Suppressor macrophage treated with lipopolysaccharide for 4 hours (primary cell): Measurements from ENCODE around the gene SH3BP4.

Experiments
- DNase-seq: peaks from one replicate; pipeline ENCODE4 v3.0.0-alpha.2; 2020

The SH3BP4 gene, protein sequence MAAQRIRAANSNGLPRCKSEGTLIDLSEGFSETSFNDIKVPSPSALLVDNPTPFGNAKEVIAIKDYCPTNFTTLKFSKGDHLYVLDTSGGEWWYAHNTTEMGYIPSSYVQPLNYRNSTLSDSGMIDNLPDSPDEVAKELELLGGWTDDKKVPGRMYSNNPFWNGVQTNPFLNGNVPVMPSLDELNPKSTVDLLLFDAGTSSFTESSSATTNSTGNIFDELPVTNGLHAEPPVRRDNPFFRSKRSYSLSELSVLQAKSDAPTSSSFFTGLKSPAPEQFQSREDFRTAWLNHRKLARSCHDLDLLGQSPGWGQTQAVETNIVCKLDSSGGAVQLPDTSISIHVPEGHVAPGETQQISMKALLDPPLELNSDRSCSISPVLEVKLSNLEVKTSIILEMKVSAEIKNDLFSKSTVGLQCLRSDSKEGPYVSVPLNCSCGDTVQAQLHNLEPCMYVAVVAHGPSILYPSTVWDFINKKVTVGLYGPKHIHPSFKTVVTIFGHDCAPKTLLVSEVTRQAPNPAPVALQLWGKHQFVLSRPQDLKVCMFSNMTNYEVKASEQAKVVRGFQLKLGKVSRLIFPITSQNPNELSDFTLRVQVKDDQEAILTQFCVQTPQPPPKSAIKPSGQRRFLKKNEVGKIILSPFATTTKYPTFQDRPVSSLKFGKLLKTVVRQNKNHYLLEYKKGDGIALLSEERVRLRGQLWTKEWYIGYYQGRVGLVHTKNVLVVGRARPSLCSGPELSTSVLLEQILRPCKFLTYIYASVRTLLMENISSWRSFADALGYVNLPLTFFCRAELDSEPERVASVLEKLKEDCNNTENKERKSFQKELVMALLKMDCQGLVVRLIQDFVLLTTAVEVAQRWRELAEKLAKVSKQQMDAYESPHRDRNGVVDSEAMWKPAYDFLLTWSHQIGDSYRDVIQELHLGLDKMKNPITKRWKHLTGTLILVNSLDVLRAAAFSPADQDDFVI

DNA sequence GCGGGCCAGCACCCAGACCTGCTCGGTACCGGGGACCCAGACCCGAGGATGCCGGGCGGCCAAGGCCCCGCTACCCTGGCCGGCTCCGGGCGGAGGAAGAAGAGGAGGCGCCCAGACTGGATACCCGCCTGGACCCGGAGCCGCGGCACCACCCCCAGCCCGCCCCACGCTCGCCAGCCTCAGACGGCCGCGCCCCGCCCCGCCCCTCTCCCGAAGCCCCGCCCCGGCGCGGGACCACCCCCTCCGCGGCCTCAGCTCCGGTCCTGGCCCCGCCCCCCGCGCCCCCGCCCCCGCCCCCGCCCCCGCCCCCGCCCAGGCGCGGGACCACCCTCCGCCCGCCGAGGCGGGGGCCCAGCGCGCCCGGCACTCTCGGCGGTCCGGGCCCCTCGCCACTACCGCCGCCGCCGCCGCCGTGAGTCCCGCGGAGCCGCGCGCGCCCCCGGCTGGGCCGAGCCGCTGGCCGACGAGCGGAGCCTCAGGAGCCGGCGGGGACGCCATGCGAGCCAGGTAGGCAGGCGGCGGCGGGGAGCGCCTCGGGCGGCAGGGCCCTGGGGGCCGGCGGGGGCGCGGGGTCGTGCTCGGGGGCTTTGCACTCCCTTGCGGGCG is at the start of gene SH3BP4:
Gene SH3BP4 (plus strand): TSS at position 354 of the 606 bp plus-strand sequence. CDS start 82,986 bp downstream, outside the sequence.
- peak; percentile 57 for DNase-seq

DNA sequence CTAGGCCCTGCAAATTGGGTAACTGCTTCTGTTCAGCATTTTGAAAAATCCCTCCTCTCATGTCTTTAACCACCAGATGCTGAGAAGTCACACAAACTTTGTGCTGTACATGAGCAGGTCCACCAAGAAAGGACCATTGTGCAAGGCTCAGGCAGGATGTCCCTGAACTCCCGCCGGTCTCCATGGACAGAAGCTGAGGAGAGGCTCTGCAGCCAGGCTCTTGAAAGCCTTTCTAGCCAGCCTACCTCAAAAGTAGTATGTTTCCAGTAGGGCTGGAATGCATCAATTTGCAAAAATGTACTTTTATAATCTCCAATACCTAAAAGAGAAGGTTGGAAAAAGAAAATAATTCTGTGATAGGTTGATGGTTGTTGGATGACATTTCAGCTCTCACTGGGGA is 47.0 kb upstream of the SH3BP4 start:
- no peak for DNase-seq

DNA sequence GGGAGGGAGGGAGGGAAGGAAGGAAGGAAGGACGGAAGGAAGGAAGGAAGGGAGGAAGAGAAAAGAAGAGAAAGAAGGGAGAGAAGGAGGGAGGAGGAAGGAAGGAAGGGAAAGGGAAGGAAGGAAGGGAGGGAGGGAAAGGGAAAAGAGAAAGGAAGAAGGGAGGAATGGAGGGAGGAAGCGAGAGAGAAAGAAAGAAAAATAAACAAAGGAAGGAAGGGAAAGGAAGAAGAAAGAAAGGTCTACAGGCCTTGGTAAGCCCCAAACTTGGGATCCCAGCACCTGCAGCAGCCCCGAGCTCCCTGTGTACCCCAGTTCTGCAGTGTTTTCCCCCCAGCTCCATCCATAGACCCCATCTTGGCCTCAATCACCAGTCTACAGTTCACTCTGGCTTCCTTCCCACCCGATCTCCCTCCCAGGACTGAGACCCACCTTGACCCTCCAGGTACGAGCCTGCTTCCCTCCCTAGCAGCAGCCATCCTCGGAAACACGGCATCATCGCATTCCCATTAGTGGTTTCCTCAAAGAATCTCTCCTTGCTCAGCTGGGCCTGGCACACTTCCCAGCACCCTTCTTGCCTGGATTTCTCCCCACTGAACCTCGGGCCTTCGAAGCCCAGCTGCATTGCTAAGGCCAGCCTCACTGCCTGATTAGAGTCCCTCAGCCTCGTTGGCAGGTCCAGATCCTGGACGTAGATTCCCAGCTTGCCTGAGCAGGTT is 46.1 kb upstream of the SH3BP4 start:
- no peak for DNase-seq

DNA sequence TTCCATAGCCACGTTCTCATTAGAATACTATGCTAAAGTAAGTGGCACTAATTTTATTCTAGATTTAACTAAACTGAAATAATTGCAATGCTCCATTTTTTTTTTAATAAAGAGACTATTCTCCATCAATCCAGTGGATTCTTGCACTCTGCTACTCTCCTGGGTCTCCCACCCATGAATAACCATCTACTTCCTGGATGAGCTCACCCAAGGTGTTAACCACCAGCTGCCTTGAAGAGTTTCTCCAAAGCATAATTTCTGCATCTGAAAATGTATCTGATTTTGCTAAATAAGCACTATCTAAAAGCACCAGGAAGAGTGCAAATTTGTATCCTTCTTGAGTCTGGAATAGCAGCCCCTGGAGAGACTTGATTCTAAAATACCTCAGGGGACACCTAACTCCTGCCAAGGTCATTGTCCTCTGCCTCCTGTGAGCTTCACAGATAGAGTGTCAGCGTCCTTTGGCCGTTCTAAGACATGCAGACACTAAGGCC is 41.6 kb upstream of the SH3BP4 start:
- DNase-seq, result no peak

DNA sequence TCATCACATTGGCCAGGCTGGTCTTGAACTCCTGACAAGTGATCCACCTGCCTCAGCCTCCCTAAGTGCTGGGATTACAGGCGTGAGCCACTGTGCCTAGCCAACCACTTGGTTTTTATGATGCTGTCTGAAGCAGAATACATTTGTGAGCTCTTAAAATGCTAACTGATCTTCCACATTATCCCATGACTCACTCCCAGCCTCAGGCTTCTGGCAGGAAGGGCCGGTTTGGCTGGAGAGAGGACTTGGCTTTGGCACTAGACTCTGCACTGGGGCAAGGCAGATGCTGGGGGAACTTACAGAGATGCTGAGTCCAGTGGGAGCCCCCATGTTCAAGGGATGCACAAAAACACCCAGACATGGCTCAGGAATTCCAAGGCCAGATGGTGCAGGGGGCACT is 40.5 kb upstream of the SH3BP4 start:
- DNase-seq, result no peak

DNA sequence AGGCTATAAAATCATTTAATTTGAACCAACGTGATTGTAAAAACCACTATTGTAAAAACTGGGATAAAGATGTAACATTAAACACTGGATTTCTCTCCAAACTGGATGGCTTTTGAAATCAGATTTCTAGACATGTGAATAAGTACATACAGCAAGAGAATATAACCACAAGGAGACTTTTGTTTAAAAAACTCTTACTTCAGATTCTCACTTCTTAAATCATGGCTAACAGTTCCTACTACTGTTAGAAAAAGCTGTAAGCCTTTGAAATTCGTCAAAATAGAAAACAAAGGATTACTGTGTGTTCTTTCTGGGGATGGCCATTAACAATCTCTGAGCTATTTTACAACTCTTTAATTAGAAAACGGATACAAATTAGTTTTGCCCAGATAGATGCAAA is 39.4 kb upstream of the SH3BP4 start:
- DNase-seq, result no peak

DNA sequence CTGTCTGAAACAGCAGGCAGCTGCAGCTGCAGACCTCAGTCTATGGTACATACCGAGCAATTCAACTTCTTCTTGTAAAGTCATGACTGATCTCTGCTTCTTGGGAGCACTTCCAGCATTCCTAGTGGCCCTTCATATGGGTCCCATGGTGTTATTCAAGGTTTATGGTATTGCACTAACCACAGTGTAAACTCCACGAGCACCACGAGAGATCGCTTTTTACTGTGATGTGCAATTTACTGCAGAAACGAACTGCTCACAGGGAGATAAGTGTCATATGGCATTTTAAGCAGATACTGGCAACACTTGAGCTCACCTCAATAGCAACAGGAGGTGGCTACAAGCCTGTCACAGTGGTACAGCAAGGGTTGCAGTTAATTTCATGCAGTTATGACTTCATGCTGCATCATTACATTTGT is 38.6 kb upstream of the SH3BP4 start:
- DNase-seq, result no peak

DNA sequence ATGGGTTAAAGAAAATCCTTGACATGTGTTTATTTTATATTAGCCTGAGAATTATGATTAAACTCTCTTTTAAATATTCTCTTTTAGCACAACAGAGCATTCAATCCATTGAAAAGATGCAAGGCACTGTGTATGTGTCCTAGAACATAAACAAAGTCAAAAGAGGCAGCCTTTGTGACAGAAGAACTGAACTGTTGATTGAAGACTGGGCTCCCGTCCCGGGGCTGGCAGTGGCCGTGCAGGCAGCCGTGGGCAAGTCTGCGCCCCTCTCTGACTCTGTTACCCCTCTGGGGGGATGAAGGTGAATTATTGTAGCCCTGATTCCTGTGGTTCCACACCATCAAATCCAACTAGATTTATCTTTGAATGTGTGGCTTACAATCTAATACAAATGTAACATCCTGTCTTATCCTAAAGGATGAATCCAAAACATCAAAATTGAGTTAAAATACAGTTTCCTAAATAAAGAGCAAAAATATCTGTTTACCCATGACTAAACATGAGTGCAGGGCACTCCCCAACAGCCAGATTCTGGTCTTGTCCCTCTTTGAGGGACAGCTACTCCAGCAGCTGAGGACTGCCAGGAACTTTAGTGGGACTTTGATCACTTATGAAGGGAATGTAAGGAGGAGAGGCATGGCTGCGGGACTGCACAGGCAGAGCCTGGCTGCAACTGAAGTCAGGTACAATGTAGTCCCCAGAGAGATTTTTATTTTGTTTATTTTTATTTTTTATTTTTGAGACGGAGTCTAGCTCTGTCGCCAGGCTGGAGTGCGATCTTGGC is 37.3 kb upstream of the SH3BP4 start:
- DNase-seq, result no peak

DNA sequence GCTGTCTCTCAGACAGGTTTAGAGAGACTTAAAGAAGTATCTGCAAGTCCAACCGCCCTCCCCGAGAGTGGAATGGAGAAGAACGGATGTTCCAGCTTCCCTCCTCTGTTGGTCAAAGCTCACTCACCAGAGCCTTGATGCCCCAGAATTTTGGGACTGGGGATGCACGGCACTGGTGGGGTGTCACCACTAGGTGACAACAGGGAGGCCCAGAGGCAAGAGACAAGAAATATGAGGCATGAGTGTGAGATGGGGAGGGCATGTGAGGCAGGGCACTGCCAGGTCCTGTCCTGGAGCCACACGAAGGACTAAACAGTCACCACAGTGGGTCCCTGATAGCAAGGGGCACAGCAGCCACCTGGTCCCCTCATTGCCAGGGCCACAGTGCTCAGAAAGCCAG is 35.1 kb upstream of the SH3BP4 start:
- no peak for DNase-seq

DNA sequence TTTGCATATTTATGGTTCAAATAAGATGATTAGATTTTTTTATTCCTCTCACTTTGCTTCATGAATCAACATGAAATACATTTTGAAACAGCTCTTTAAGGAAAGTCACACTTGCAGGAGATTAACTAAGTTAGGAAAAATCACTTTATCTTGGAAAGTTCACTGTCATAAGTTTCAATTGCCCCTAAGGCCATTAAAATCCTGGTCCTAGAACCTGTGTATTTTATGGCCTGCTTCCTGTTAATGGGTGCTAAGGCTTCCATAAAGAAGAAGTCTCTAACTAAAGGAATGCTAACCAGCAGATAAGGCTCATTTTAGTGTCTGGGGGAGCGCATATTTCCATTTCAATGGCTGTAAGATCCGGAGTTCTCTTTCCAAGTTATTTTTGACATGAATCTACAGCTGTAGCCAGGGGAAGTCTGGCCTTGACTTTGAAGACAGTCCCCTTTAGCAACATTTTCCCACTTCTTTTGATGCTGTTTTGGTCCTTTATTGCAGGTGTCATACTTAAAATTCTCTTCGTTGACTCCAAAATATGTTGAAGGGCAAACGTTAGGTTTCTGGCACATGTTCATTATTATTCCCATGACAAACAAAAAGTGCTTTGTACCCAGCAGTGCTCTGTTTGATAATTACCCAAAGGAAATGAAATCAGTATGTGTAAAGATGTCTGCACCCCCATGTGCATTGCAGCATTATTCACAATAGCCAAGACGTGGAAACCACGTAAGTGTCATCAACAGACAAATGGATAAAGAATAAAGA is 34.4 kb upstream of the SH3BP4 start:
- no peak for DNase-seq

DNA sequence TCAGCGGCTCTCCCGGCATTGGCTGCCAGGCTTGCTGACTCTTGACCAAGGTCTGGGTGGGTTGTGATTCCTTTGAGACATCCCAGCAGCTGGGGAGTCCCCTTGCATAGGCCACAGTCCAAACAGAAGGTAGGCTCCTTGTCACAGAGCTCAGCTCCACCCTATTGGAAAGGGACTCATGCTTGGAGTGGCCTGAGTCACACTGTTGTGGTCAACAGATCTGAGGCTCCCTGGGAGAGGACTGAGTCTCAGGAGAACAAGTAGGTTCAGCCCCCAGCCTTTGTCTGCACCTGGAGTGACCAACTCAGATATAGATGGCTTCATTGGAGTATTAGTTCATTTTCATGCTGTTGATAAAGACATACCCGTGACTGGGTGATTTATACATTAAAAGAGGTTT is 32.1 kb upstream of the SH3BP4 start:
- no peak for DNase-seq

DNA sequence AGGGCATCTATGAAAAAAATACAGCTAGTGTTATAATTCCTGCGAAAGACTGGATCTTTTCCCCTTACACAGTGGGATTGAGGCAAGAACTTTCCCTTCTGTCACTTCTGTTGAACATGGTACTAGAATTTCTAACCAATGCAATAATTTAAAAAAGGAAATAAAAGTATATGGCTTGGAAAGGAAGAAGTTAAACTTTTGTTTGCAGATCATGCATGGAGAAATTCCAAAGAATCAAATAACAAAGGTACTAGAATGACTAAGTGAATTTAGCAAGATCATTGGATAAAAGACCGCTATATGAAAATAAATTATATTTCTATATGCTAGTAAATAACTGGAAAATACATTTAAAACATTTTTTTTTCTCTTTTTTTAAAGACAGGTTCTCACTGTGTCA is 31.0 kb upstream of the SH3BP4 start:
- no peak for DNase-seq

DNA sequence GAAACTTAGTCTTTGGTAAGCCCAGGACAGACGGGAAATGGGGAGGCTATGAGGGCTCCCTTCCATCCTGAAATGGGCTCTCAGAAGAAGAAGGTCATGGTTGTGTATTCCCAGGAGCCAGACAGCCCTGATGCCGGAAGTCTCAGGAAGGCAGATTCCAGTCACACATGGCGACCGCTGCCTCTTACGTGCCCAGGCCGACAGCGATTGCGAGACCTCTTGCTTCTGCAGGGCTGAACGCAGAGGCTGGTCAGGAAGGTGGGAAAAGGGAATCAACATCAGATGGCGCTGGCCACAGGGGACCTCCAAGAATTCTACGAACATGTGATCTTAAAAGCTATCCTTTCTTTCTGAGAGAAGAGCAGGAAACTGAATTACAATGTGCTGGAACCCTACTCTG is 22.8 kb upstream of the SH3BP4 start:
- no peak for DNase-seq

DNA sequence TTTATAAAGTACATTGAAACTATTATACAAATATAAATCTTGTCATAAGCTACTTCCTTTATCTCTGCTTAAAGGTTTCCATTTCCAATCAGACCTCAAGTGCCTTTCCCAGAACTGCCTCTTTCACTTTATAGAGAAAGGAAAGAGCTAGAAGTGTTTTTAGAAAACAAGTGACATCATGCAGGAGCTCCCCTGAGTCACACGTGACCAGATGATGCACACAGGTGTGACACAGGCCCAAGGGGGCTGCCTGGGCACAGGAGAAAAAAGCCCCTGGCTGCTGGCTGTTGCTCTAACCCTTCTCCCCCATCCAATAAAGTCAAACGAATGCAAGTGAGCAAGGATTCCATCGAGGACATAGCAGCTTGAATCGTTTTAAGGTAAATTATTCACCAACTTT is 21.4 kb upstream of the SH3BP4 start:
- no peak for DNase-seq

DNA sequence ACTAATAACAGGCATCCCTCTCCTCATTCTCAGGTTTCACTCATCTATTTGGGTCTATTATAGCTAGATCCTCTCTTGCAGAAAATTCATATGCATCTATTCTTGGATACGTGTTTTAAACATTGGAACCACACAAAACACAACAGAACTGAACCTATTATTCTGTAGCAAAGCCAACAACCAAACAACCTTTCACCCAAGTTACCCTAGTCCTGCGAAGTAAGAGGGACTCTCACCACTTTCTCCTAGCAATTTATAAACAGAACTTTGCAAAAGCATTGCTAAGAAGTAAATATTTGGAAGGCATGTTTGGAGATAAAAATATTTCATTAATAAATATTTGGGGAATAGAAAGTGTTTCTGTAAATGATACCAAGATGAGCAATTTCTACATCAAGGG is 20.4 kb upstream of the SH3BP4 start:
- DNase-seq, result no peak

DNA sequence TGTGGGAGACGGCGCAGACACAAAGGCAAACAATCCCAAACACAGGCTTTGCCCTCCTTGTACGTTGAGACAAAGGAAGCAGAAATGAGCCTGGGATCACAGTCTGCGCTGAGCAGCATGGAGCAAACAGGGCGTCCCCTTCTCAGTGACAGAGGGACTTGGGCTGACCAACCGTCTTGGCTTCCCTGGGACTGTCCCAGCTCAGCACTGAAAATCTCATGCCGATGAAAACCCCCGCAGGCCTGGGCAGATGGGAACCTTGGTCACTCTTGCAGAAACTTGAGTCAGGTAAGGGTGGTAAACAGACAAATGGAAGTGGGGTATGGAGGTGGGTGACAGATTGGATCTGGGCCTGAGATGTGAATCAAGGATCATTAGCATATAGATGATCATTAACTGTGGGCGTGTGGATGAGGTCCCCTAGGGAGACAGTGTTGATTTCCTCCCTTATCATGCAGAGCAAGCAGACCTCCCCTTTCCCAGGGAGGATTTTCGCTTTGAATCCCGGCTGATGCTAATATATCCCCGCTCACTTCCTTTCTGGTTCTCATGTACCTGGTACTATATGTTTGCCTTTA is 19.1 kb upstream of the SH3BP4 start:
- DNase-seq, result no peak

DNA sequence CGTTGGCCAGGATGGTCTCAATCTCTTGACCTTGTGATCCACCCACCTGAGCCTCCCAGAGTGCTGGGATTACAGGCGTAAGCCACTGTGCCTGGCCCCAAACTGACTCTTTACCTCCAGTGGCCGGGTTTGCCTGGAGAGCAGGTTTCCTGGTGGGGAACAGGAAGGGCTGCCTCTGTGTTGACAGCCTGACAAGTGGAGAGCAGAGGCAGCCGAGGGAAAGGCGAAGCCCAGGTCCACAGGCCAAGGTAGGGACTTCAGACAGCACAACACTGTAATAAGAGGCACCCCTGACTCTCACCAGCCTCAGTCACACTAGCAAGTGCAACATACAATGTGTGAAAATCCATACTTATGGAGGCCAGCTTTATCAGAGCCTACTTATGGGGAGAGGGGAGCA is 16.5 kb upstream of the SH3BP4 start:
- DNase-seq, result no peak

DNA sequence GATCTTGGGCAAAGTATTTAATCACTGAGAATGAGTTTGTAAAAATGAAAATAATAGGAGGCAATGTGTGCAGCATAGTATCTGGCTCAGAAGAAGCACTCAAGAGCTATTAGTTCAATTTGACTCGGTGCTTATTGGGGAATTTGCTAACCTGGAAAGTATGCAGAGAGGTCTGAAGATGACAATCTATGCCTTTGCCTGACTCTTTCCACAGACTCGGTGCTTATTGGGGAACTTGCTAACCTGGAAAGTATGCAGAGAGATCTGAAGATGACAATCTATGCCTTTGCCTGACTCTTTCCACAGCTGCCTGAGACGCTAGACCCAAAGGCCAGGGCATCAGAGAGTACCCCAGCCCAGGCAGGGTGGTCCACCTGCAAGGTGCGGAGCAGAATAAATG is 12.2 kb upstream of the SH3BP4 start:
- no peak for DNase-seq

DNA sequence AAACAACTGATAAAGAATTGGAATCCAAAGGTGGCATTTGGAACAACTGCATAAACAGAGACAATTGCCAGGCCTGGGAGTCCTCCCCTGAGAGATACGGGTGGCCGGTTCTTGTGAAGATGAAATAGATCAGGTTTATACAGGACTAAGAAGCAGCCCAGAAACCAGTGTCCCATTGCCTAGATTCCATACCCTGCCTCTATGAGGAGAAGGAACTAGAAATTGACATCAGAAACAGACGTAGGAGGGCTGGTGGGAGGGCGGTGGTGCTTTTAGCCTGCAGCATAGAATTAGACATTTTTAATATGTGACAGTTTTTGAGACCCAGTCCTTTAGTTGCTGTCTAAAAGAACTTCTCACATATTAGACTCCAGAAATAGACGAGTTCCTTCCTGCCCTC is 11.8 kb upstream of the SH3BP4 start:
- DNase-seq, result no peak

DNA sequence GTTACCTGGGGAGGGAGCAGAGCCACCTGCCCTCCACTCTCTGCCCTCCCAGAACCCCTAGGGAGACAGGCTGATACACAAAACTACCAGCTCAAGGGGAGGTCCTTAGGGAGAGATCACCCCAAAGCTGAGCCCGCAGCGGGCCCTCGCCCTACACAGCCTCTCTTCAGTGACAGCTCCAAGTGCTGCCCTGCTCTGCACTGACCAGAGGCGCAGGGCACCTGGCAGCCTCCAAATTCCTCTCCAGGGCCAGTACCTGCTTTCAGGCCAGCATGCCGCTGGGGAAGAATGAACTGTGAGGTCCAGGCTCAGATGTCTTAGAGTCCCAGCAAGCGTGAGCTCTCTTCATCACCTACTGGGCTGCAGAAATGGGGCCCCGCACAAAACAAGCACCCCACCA is 11.3 kb upstream of the SH3BP4 start:
- DNase-seq, result no peak
